GM12801 (cell line): ENCODE results near the gene AACS.

Experiments used
- CTCF ChIP-seq: IDR thresholded peaks from one replicate; pipeline ENCODE4 v1.5.1; 2011; ENCODE audit warnings: control low read depth; ENCODE audit not compliant: insufficient read length; ENCODE audit errors: extremely low read depth

Gene AACS

GRCh38 chr12:125186471-125187147 is 121.4 kb downstream of the AACS start:
- TF ChIP-seq CTCF, result no peak

GRCh38 chr12:125187148-125187745 is 122.0 kb downstream of the AACS start:
- no peak for TF ChIP-seq CTCF

- no peak for TF ChIP-seq CTCF
Observed at GRCh38 chr12:125187780-125188741, 122.8 kb downstream of the AACS start.

- TF ChIP-seq CTCF, result no peak
Observed at GRCh38 chr12:125189015-125189414, 123.8 kb downstream of the AACS start.

GRCh38 chr12:125189502-125189901 is 124.3 kb downstream of the AACS start:
- no peak for TF ChIP-seq CTCF

GRCh38 chr12:125191361-125192087 is 126.3 kb downstream of the AACS start:
- TF ChIP-seq CTCF, result no peak
